Measurements from ENCODE around the gene CBLN4. TPM values are rescaled to one million over a fixed set of nuclear protein-coding genes. Genes with fewer than 3 reads are reported as not detected.

The CBLN4 gene
- total RNA-seq, 1 experiment from 2014 or later = not detected

DNA sequence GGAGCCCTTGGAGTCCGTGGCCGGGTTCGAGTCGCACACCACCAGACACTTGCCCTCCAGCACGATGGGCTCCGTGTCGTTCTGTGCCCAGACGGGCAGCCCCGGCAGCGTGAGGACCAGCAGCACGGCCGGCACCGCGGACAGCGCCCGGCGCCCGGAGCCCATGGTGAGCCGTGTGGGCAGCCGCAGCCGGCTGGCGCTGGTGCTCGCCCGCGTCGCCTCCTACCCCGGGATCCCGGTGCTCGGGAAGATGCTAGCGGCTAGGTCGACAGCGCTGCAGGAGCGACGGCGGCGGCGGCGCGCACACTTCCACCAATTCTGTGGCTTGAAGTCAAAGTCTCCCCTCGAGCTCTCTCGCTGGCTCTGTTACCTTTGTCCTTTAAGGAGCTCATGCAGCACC lies 1.3 kb downstream of the CBLN4 start:
- Histone ChIP-seq H3K79me2 (ENCODE audit: insufficient read depth, low read length) (no peaks in the 10 kb centered on the region), H3K9me3 (ENCODE audit: control insufficient read depth in 1 of 2, insufficient read depth in 1 of 2, low read depth in 1 of 2, low read length in 2 of 2) (peaks cover 7 to 14% of the 10 kb centered on the region in 2 experiments; a peak in 2 of 4 replicates), H3K4me3 (replicated peaks in 1 of 2; ENCODE audit: low read depth in 1 of 2, low read length in 2 of 2) (no peak overlapping the region), H3K4me2 (ENCODE audit: low read length) (no peak overlapping the region), H3K4me1 (ENCODE audit: control insufficient read depth in 1 of 2, insufficient read depth in 2 of 2, low read length in 2 of 2) (no peaks in the 10 kb centered on the region), H4K20me1 (ENCODE audit: insufficient read depth) (no peaks in the 10 kb centered on the region), H2AFZ (ENCODE audit: low read depth, low read length, poor library complexity, severe bottlenecking) (no peak overlapping the region), H3K27ac (ENCODE audit: low read depth, low read length) (no peak overlapping the region), H3K9ac (ENCODE audit: low read length) (no peak overlapping the region), H3K27me3 (ENCODE audit: insufficient read depth, low read length) (no peaks in the 10 kb centered on the region), H3K36me3 (ENCODE audit: control insufficient read depth in 1 of 2, insufficient read depth in 2 of 2, low read length in 2 of 2) (no peaks in the 10 kb centered on the region), H3K9me2 (ENCODE audit: insufficient read depth) (no peaks in the 10 kb centered on the region)
- RAD21 ChIA-PET (ENCODE audit: low non-redundant PET in 1 of 2, low total read pairs in 2 of 2, uncharacterized antibody in 2 of 2, unreplicated experiment in 2 of 2) = no interaction called here
- intact Hi-C loops (cut with micrococcal nuclease) = no loop called here
- no TSS peak for BruUV-seq (replicated peaks)
- CTCF ChIA-PET = no interaction called here
- TF ChIP-seq RAD21 (IDR thresholded peaks at IDR 0.05; ENCODE audit: low read depth) (no peak), TCF7L2 (IDR thresholded peaks at IDR 0.05; ENCODE audit: borderline replicate concordance, extremely low read depth, insufficient read depth, insufficient read length) (no peak), EZH2phosphoT487 (IDR thresholded peaks at IDR 0.05; ENCODE audit: borderline replicate concordance) (no peak), JUND (IDR thresholded peaks at IDR 0.05) (no peak)
- TF ChIP-seq, protein P1, sequence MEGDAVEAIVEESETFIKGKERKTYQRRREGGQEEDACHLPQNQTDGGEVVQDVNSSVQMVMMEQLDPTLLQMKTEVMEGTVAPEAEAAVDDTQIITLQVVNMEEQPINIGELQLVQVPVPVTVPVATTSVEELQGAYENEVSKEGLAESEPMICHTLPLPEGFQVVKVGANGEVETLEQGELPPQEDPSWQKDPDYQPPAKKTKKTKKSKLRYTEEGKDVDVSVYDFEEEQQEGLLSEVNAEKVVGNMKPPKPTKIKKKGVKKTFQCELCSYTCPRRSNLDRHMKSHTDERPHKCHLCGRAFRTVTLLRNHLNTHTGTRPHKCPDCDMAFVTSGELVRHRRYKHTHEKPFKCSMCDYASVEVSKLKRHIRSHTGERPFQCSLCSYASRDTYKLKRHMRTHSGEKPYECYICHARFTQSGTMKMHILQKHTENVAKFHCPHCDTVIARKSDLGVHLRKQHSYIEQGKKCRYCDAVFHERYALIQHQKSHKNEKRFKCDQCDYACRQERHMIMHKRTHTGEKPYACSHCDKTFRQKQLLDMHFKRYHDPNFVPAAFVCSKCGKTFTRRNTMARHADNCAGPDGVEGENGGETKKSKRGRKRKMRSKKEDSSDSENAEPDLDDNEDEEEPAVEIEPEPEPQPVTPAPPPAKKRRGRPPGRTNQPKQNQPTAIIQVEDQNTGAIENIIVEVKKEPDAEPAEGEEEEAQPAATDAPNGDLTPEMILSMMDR (IDR thresholded peaks at IDR 0.05 in 2 of 3, conservative IDR thresholded peaks at IDR 0.05 in 1 of 3; ENCODE audit: borderline replicate concordance in 1 of 3, insufficient read depth in 1 of 3, low read depth in 2 of 3, low read length in 2 of 3) = no peak
- TF ChIP-seq, protein P2, sequence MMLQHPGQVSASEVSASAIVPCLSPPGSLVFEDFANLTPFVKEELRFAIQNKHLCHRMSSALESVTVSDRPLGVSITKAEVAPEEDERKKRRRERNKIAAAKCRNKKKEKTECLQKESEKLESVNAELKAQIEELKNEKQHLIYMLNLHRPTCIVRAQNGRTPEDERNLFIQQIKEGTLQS (IDR thresholded peaks at IDR 0.05) = no peak
- no peak for ATAC-seq
- DNase-seq (ENCODE audit: low read depth, low spot score) = no peak
- POLR2A ChIA-PET = no interaction called here

All from HCT116 (cell line).